Esophagus squamous epithelium (tissue), 5 donors: Measurements from ENCODE around the gene CPED1. TPM values are rescaled to one million over a fixed set of nuclear protein-coding genes. Genes with fewer than 3 reads are reported as not detected.

Experiments
- DNase-seq: peaks from one replicate; lab custom pipeline; 2025; lab: John Stamatoyannopoulos, UW
- H3K27ac ChIP-seq, 4 donors: fragments of 200-600 bp; sonication (generic); one replicate each; pipeline ENCODE4 v1.5.1; 2016 to 2019; ENCODE audit warnings: mild to moderate bottlenecking in 1 of 4
- H3K27me3 ChIP-seq, 4 donors: fragments of 200-600 bp; sonication (generic); 1 replicate in 3 of 4; 2 replicates in 1 of 4; pipeline versions ENCODE4 v1.5.1 to v1.6.0; 2017 to 2021; ENCODE audit warnings: antibody characterized with exemption in 1 of 4
- H3K36me3 ChIP-seq, 3 donors: fragments of 200-600 bp; sonication (generic); one replicate each; pipeline ENCODE4 v1.5.1; 2016 to 2019
- H3K4me1 ChIP-seq, 3 donors: fragments of 200-600 bp; sonication (generic); one replicate each; pipeline ENCODE4 v1.5.1; 2017 to 2019
- H3K4me3 ChIP-seq, 4 donors: fragments of 200-600 bp; sonication (generic); 1 replicate in 3 of 4; 2 replicates in 1 of 4; pipeline ENCODE4 v1.5.1; 2016 to 2019; ENCODE audit warnings: mild to moderate bottlenecking in 2 of 4, moderate library complexity in 1 of 4
- H3K9me3 ChIP-seq, 3 donors: fragments of 200-600 bp; sonication (generic); one replicate each; pipeline ENCODE4 v1.5.1; 2016 to 2019
- CTCF ChIP-seq, 6 experiments: fragments of 450-650 bp in 4 of 6; fragments of 200-600 bp in 2 of 6; sonication (generic) in 2 of 6; IDR thresholded peaks; one replicate each; pipeline ENCODE4 v1.5.1; 2016 to 2019; ENCODE audit warnings: antibody characterized with exemption in 6 of 6, mild to moderate bottlenecking in 4 of 6, moderate library complexity in 4 of 6
- POLR2A ChIP-seq, 4 donors: fragments of 450-650 bp; IDR thresholded peaks; one replicate each; pipeline ENCODE4 v1.6.1; 2017; ENCODE audit warnings: antibody characterized with exemption in 4 of 4, mild to moderate bottlenecking in 4 of 4, moderate library complexity in 3 of 4
- WGBS, 2 donors: methylation state at CpG; one replicate each; pipeline ENCODE4 v1.1.5; 2018; 5-methylcytosine and 5-hydroxymethylcytosine counted together
- intact Hi-C: fragments of 100-400 bp; cut with DNase I; formaldehyde crosslinking; loops from one replicate; pipeline ENCODE4 v1.15.0; 2022
- total RNA-seq, 4 donors: library from RNA; depleted of rRNA; stranded (reverse); fragments of >200 nt; gene quantifications; one replicate each; pipeline ENCODE4 v1.1.0, GENCODE V29; 2016
- donor health status: DM: yes; HTN: yes; CAD: no.

Gene CPED1
- total RNA-seq, 4 donors from 2014 or later = 0.61 to 6.3 (median 2.3) TPM

DNA sequence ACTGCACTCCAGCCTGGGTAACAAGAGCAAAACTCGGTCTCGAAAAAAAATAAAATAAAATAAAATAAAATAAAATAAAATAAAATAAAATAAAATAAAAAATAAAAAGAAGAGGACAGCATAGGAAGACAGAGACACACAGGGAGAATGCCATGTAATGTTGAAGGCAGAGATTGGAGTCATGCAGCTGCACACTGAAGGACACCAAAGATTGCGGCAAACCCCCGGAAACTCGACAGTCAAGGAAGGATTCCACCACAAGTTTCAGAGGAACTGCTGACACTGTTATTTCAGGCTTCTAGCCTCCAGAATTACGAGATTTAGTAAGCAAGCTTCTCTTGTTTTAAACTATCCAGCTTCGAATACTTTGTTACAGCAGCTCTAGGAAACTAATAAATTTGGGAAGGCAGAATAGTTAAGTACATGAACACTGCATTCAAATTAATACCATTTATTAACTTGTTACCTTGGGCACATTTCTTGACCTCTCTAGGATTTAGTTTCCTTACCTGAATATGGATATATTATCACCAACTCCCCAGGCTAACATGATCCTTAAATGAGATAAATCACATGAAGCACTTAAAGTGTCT is 9.5 kb downstream of the CPED1 start:
- intact Hi-C loops = no loop called here
- Histone ChIP-seq H3K27ac (peak overlapping the region in 2 of 4 donors; percentile 16 to 43), H3K4me1 (peaks cover 0 to 26% (median 4%) of the 10 kb centered on the region in 3 donors), H3K36me3 (no peaks in the 10 kb centered on the region), H3K27me3 (no peaks in the 10 kb centered on the region), H3K9me3 (no peaks in the 10 kb centered on the region), H3K4me3 (no peak overlapping the region)
- DNase-seq = no peak
- no peak for TF ChIP-seq CTCF (IDR thresholded peaks at IDR 0.05)
- TF ChIP-seq POLR2A (IDR thresholded peaks at IDR 0.05) = no peak
- WGBS, 2 donors = 75% methylated on average over 7 of the region's 7 CpGs

- Histone ChIP-seq H3K27me3 (no peaks in the 10 kb centered on the region), H3K4me1 (peaks cover 0 to 20% (median 0%) of the 10 kb centered on the region in 3 donors)
Measured at GRCh38 chr7:120998520-120998919, 10.0 kb downstream of the CPED1 start.

DNA sequence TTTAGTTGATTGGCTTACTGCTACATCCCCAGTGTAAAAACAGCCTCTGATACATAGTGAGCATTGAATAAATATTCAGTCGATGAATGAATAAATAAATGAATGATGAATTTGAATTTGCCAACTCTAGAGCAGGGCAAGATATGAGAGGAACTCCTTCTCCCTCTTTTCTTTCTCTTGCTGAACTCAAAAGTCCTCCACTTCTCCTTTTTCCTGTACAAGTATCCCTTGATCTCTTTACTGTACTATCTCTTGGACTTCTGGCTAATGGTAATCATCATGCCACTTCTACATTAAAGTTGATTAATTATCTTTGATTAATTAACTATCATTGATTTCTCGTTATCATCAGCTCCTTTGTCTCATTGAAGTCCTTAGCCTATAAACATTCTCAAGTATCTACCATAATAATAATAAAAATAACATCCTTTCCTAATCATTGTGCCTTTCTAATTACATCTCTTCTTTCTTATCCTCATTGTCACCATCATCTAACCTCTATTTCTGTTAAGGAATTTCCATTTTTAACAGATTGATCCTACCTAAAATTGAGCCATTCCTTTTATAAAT is 10.6 kb downstream of the CPED1 start:
- Histone ChIP-seq H3K4me1 (peaks cover 0 to 16% (median 0%) of the 10 kb centered on the region in 3 donors), H3K4me3 (no peak overlapping the region), H3K36me3 (no peaks in the 10 kb centered on the region), H3K27me3 (peaks cover 0 to 4% (median 0%) of the 10 kb centered on the region in 4 donors), H3K27ac (peak overlapping the region in 3 of 4 donors; percentile 16 to 56 (median 47)), H3K9me3 (no peaks in the 10 kb centered on the region)
- WGBS, 2 donors = 54 to 68% methylated on average over 2 of the region's 2 CpGs
- intact Hi-C loops = no loop called here
- no peak for DNase-seq
- no peak for TF ChIP-seq POLR2A (IDR thresholded peaks at IDR 0.05)
- TF ChIP-seq CTCF (IDR thresholded peaks at IDR 0.05) = no peak

More at GRCh38 chr7:120998520-120998919, 10.0 kb downstream of the CPED1 start:
- H3K4me3 ChIP-seq = no peak overlapping the region
- H3K9me3 ChIP-seq = no peaks in the 10 kb centered on the region
- DNase-seq = no peak
- peak overlapping the region in 2 of 4 donors; percentile 16 to 43 for H3K27ac ChIP-seq
- H3K36me3 ChIP-seq = no peaks in the 10 kb centered on the region
- intact Hi-C loops = no loop called here
- TF ChIP-seq POLR2A (IDR thresholded peaks at IDR 0.05) (no peak), CTCF (IDR thresholded peaks at IDR 0.05) (no peak)
- 50 to 61% methylated on average over 1 of the region's 1 CpG for WGBS, 2 donors

DNA sequence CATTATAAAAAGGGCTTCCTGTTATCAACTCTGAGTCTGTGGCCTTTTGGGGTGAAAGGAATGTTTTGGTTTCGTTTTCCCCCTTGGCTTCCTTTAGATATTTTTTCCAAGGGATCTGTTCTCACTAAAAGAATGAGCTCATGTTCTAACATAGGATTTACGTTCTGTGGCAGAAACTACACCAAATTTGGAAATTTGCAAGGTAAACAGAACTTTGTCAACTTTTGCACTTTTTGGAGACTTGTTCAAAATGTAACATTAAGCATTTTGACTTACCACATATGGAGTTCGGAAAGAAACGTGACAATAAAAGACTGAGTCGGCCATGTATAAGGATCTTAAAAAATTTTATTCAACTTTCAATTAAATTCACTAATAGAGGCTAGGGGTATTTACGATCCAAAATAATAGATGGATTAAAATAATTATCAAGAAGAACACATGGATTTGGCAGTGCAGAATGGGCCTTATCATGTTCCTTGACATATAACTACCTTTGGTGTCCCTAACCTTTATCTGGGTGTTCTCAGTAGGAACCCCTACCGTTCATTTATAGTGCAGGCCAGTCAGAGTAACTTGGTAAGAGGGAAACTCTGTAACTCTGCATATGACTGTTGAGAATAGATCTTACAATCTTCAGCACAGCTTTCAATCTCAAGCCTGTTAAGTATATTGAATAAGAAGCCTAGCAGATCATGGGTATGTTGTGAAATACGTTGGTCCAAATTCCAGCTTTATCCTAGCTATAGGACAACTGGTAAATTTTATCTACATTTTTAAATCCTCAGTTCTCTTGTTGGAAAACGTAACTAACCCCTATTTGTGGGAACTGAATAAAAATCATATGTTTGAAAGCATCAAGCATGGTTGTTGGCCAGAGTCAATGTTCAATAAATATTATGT is 11.8 kb downstream of the CPED1 start:
- Histone ChIP-seq H3K9me3 (no peaks in the 10 kb centered on the region), H3K27me3 (peaks cover 0 to 5% (median 0%) of the 10 kb centered on the region in 4 donors), H3K4me3 (peak overlapping the region in 1 of 4 donors; percentile 15), H3K36me3 (no peaks in the 10 kb centered on the region), H3K4me1 (peaks cover 0 to 16% (median 0%) of the 10 kb centered on the region in 3 donors), H3K27ac (peak overlapping the region in 3 of 4 donors; percentile 45 to 56 (median 47))
- DNase-seq = no peak
- intact Hi-C loops = no loop called here
- no peak for TF ChIP-seq POLR2A (IDR thresholded peaks at IDR 0.05)
- no peak for TF ChIP-seq CTCF (IDR thresholded peaks at IDR 0.05)
- 58 to 64% methylated on average over 9 of the region's 9 CpGs for WGBS, 2 donors
